COR-L47 (cell line): ENCODE results near the gene ADGRD1.
"Not testable (repeated sequence)": the region's sequence is repeated elsewhere in the genome, so short reads cannot be mapped to it uniquely, and the experiment has no call there.

Experiments
- DNase-seq: peaks from one replicate; lab custom pipeline; 2025; lab: John Stamatoyannopoulos, UW

The ADGRD1 gene

GRCh38 chr12:130937546-130937945 is 16.2 kb upstream of the ADGRD1 start:
- DNase-seq, result not testable (repeated sequence)

GRCh38 chr12:130938186-130938585 is 15.5 kb upstream of the ADGRD1 start:
- DNase-seq, result no peak

- no peak for DNase-seq
Observed at GRCh38 chr12:130944878-130945277, 8.8 kb upstream of the ADGRD1 start.

- DNase-seq, result no peak
Observed at GRCh38 chr12:130945786-130946492, 7.8 kb upstream of the ADGRD1 start.

GRCh38 chr12:130947028-130947613 is 6.6 kb upstream of the ADGRD1 start:
- no peak for DNase-seq

GRCh38 chr12:130948136-130948535 is 5.6 kb upstream of the ADGRD1 start:
- DNase-seq, result no peak

GRCh38 chr12:130948751-130949150 is 5.0 kb upstream of the ADGRD1 start:
- DNase-seq, result no peak

GRCh38 chr12:130949806-130950205 is 3.9 kb upstream of the ADGRD1 start:
- no peak for DNase-seq

- DNase-seq, result no peak
Observed at GRCh38 chr12:130951636-130952035, 2.1 kb upstream of the ADGRD1 start.

GRCh38 chr12:130952171-130952954 is 1.3 kb upstream of the ADGRD1 start:
- no peak for DNase-seq

GRCh38 chr12:130954544-130954831 is 781 bp downstream of the ADGRD1 start:
- no peak for DNase-seq

GRCh38 chr12:130955238-130955816 is 1.6 kb downstream of the ADGRD1 start:
- DNase-seq, result no peak

GRCh38 chr12:130956009-130956408 is 2.3 kb downstream of the ADGRD1 start:
- DNase-seq, result no peak

- DNase-seq, result no peak
Observed at GRCh38 chr12:130956456-130957303, 3.0 kb downstream of the ADGRD1 start.

- DNase-seq, result no peak
Observed at GRCh38 chr12:130957304-130957621, 3.6 kb downstream of the ADGRD1 start.

- DNase-seq, result no peak
Observed at GRCh38 chr12:130958557-130959140, 4.9 kb downstream of the ADGRD1 start.

- no peak for DNase-seq
Observed at GRCh38 chr12:130959632-130960031, 5.9 kb downstream of the ADGRD1 start.

- DNase-seq, result no peak
Observed at GRCh38 chr12:130960058-130960457, 6.4 kb downstream of the ADGRD1 start.

GRCh38 chr12:130960787-130961186 is 7.1 kb downstream of the ADGRD1 start:
- no peak for DNase-seq

GRCh38 chr12:130961921-130962451 is 8.3 kb downstream of the ADGRD1 start:
- DNase-seq, result no peak

- DNase-seq, result no peak
Observed at GRCh38 chr12:130965214-130965613, 11.5 kb downstream of the ADGRD1 start.

GRCh38 chr12:130965668-130966067 is 12.0 kb downstream of the ADGRD1 start:
- DNase-seq, result no peak
